MM.1S (cell line): Measurements from ENCODE around the gene DELE1.

Source experiments
- DNase-seq: peaks from one replicate; pipeline ENCODE4 v3.0.0-alpha.2; 2015
- H2AFZ ChIP-seq: fragments of 300-600 bp; sonication (generic); 2 replicates; pipeline ENCODE4 v1.6.0; 2016; ENCODE audit warnings: antibody characterized with exemption, low read length
- H3F3A ChIP-seq: fragments of 300-600 bp; sonication (generic); 2 replicates; pipeline ENCODE4 v1.6.1; 2016; ENCODE audit warnings: mild to moderate bottlenecking, antibody characterized with exemption, low read length, moderate library complexity, mixed read lengths; ENCODE audit not compliant: insufficient read depth
- H3K27ac ChIP-seq: fragments of 300-600 bp; sonication (generic); 2 replicates; pipeline ENCODE4 v1.5.1; 2016; ENCODE audit warnings: mild to moderate bottlenecking, low read length
- H3K27me3 ChIP-seq: fragments of 300-600 bp; sonication (generic); replicated peaks from 2 replicates; pipeline ENCODE4 v1.6.0; 2016; ENCODE audit warnings: low read length; ENCODE audit not compliant: insufficient read depth
- H3K36me3 ChIP-seq: fragments of 300-600 bp; sonication (generic); replicated peaks from 2 replicates; pipeline ENCODE4 v1.6.1; 2016; ENCODE audit warnings: mild to moderate bottlenecking, low read length, mixed read lengths; ENCODE audit not compliant: insufficient read depth
- H3K4me1 ChIP-seq: fragments of 300-600 bp; sonication (generic); 2 replicates; pipeline ENCODE4 v1.6.1; 2016; ENCODE audit warnings: low read length, mixed read lengths
- H3K4me2 ChIP-seq: fragments of 300-600 bp; sonication (generic); 2 replicates; pipeline ENCODE4 v1.6.0; 2016; ENCODE audit warnings: low read depth, low read length
- H3K4me3 ChIP-seq: fragments of 300-600 bp; sonication (generic); 2 replicates; pipeline ENCODE4 v1.5.1; 2016; ENCODE audit warnings: low read length, mixed read lengths
- H3K79me2 ChIP-seq: fragments of 300-600 bp; sonication (generic); 2 replicates; pipeline ENCODE4 v1.6.1; 2016; ENCODE audit warnings: mixed run types, low read length, mixed read lengths
- H3K9ac ChIP-seq: fragments of 300-600 bp; sonication (generic); 2 replicates; pipeline ENCODE4 v1.6.1; 2016; ENCODE audit warnings: low read length, mixed read lengths
- H3K9me2 ChIP-seq: fragments of 300-600 bp; sonication (generic); replicated peaks from 2 replicates; pipeline ENCODE4 v1.6.1; 2016; ENCODE audit warnings: mild to moderate bottlenecking, low read length, mixed read lengths; ENCODE audit not compliant: insufficient read depth
- H3K9me3 ChIP-seq: fragments of 300-600 bp; sonication (generic); replicated peaks from 2 replicates; pipeline ENCODE4 v1.6.1; 2016; ENCODE audit warnings: mild to moderate bottlenecking, low read length, mixed read lengths; ENCODE audit not compliant: insufficient read depth
- H4K20me1 ChIP-seq: fragments of 300-600 bp; sonication (generic); 2 replicates; pipeline ENCODE4 v1.6.1; 2016; ENCODE audit warnings: mild to moderate bottlenecking, low read length, moderate library complexity, mixed read lengths; ENCODE audit not compliant: insufficient read depth
- EZH2 ChIP-seq: fragments of 300-600 bp; sonication (generic); optimal IDR thresholded peaks from 2 replicates; pipeline ENCODE3; 2017; ENCODE audit warnings: low read depth, mild to moderate bottlenecking, antibody characterized with exemption, low read length, mixed read lengths
- EZH2phosphoT487 ChIP-seq: fragments of 300-600 bp; sonication (generic); IDR thresholded peaks from 2 replicates; pipeline ENCODE4 v1.6.1; 2018; ENCODE audit warnings: antibody characterized with exemption, low read length
- TF ChIP-seq, protein P1 (sequence below): fragments of 300-600 bp; sonication (generic); IDR thresholded peaks from 2 replicates; pipeline ENCODE4 v1.5.1; 2016; ENCODE audit warnings: antibody characterized with exemption, low read length, mixed read lengths

The DELE1 gene

DNA sequence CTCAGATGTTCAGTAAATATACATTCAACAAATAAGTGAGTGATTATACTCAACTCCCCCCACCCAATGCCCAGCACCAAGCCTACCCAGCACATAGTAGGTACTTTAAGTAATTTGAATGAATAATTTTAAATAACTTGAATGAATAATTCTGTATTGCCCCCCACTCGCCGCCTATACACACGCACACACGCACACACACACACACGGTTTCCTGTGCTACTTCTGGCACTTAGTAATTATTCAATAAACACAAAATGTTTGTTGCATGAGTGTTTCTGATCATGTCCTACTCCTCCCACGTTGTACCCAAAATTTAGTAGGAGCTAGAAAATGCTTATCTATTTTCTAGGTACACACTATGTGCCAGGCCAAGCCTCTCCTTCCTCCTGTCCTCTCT lies 18.1 kb downstream of the DELE1 start:
- Histone ChIP-seq H3K4me2 (peak overlapping the region; percentile 77), H3K9me3 (no peaks in the 10 kb centered on the region), H3K4me3 (peak overlapping the region; percentile 13; the same call in 1 of the 2 replicates), H3K36me3 (no peaks in the 10 kb centered on the region), H3F3A (peaks cover 25% of the 10 kb centered on the region), H2AFZ (no peak overlapping the region), H3K27me3 (no peaks in the 10 kb centered on the region), H3K27ac (peak overlapping the region; percentile 85; the same call in 1 of the 2 replicates), H4K20me1 (no peaks in the 10 kb centered on the region), H3K9ac (peak overlapping the region; percentile 41; the same call in 1 of the 2 replicates), H3K9me2 (no peaks in the 10 kb centered on the region), H3K79me2 (no peaks in the 10 kb centered on the region), H3K4me1 (peaks cover 41% of the 10 kb centered on the region)
- no peak for TF ChIP-seq EZH2
- TF ChIP-seq, protein P1, sequence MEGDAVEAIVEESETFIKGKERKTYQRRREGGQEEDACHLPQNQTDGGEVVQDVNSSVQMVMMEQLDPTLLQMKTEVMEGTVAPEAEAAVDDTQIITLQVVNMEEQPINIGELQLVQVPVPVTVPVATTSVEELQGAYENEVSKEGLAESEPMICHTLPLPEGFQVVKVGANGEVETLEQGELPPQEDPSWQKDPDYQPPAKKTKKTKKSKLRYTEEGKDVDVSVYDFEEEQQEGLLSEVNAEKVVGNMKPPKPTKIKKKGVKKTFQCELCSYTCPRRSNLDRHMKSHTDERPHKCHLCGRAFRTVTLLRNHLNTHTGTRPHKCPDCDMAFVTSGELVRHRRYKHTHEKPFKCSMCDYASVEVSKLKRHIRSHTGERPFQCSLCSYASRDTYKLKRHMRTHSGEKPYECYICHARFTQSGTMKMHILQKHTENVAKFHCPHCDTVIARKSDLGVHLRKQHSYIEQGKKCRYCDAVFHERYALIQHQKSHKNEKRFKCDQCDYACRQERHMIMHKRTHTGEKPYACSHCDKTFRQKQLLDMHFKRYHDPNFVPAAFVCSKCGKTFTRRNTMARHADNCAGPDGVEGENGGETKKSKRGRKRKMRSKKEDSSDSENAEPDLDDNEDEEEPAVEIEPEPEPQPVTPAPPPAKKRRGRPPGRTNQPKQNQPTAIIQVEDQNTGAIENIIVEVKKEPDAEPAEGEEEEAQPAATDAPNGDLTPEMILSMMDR: no peak
- no peak for TF ChIP-seq EZH2phosphoT487
- DNase-seq: no peak

DNA sequence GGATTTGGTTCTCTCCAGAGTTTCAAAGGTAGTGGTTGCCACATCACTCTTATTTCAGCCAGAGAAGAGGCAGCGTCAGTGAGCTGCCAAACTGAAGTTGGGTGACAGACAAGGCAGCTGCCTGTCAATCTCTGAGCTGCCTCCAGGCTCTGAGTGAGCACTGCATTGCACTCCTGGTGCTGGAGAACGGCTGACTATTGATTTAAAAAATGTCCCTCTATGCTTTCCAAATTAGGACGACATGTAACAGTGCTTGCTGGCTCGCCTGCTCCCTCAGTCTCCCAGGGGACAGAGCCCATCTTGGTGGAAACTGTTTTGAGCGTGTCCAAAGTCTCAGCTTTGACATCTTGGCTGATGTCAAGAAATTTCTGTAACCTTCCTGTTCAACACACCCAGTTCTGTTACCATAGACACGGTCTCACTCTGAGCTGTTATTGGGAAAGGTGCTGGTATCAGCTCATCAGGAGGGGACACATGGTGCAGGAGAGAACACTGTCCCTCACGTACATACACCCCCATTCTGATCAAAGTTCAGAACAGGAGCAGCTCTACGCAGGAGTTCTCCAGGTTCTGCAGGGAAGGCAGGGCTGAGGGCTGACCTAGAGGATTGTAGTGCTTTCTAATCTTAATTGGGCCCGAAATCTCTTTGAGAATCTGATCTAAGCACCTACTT lies 18.6 kb downstream of the DELE1 start:
- Histone ChIP-seq H3F3A (peaks cover 25% of the 10 kb centered on the region), H3K36me3 (no peaks in the 10 kb centered on the region), H3K4me1 (peaks cover 41% of the 10 kb centered on the region), H3K9me2 (no peaks in the 10 kb centered on the region), H3K9ac (no peak overlapping the region), H3K27ac (no peak overlapping the region), H3K79me2 (no peaks in the 10 kb centered on the region), H4K20me1 (no peaks in the 10 kb centered on the region), H3K4me3 (no peak overlapping the region), H2AFZ (no peak overlapping the region), H3K9me3 (no peaks in the 10 kb centered on the region), H3K4me2 (peak overlapping the region; percentile 77; the same call in 1 of the 2 replicates), H3K27me3 (no peaks in the 10 kb centered on the region)
- TF ChIP-seq EZH2: no peak
- TF ChIP-seq, protein P1: no peak
- no peak for TF ChIP-seq EZH2phosphoT487
- DNase-seq: no peak

DNA sequence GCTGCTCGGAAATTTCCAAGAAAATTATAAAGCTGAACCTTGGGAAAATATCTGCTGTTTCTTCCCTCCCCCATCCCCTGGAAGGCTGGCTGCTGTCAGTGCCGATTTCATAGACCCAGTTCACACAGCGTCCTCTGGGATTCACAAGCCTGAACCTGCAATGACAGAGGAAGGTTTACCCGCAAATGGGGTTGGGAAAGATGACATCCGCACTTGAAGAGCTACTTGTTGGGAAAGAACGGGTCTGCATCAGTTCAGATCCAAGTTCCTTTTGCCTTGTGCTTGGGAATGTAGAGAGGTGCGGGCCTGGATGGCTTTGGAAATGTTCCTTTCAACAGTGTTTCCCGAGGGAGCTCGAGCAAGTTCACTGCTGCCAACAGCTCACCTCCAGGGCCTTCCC lies 20.4 kb downstream of the DELE1 start:
- H2AFZ ChIP-seq: no peak overlapping the region
- DNase-seq: no peak
- H3K36me3 ChIP-seq: no peaks in the 10 kb centered on the region
- H3K4me1 ChIP-seq: peaks cover 35% of the 10 kb centered on the region
- no peak overlapping the region for H3K9ac ChIP-seq
- no peak overlapping the region for H3K27ac ChIP-seq
- H3K4me3 ChIP-seq: no peak overlapping the region
- H3K9me2 ChIP-seq: no peaks in the 10 kb centered on the region
- TF ChIP-seq EZH2phosphoT487 (no peak), EZH2 (no peak)
- TF ChIP-seq, protein P1: no peak
- H3K4me2 ChIP-seq: no peak overlapping the region
- no peaks in the 10 kb centered on the region for H3K27me3 ChIP-seq
- H3K79me2 ChIP-seq: no peaks in the 10 kb centered on the region
- H3K9me3 ChIP-seq: no peaks in the 10 kb centered on the region
- peaks cover 25% of the 10 kb centered on the region for H3F3A ChIP-seq
- no peaks in the 10 kb centered on the region for H4K20me1 ChIP-seq
